ENCODE results near the gene ZNF534.

DNA sequence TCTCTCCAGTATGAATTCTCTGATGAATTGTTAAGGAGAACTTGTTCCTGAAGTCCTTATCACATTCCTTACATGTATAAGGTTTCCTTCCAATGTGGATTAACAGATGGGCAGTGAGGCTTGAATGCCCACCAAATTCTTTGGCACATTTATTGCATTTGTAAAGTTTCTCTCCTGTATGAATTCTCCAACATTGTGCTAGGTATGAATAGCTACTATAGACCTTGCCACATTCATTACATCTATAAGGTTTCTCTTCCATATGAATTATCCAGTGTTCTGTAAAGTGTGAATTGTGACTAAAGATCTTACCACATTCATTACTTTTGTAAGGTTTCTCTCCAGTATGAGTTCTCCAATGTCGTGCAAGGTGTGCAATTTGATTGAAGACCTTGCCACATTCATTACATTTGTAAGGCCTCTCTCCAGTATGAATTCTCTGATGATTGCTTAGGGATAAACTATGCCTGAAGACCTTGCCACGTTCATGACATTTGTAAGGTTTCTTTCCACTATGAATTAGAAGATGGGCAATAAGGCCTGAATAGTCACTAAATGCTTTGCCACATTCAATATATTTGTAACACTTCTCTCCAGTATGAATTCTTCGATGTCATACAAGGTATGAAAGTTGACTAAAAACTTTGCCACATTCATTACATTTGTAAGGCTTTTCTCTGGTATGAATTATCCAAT lies 44.9 kb downstream of the ZNF534 start:
- TF ChIP-seq EZH2 (IDR thresholded peaks at IDR 0.05; ENCODE audit: borderline replicate concordance, low read length), result no peak
- no peak for TF ChIP-seq CTCF (IDR thresholded peaks at IDR 0.05; ENCODE audit: low read length)

Measured in OCI-LY1 (cell line).